CD4-positive, alpha-beta T cell treated with Interleukin-17A for 1 hour (primary cell): ENCODE measurements around the gene GALNT16.
A peak's percentile ranks its signal among the peaks of the same experiment; 100 is the strongest.
"Not testable (repeated sequence)": the region's sequence is repeated elsewhere in the genome, so short reads cannot be mapped to it uniquely, and the experiment has no call there.

Experiments used
- DNase-seq: peaks from one replicate; pipeline ENCODE4 v3.0.0-alpha.2; 2020

Gene GALNT16

DNA sequence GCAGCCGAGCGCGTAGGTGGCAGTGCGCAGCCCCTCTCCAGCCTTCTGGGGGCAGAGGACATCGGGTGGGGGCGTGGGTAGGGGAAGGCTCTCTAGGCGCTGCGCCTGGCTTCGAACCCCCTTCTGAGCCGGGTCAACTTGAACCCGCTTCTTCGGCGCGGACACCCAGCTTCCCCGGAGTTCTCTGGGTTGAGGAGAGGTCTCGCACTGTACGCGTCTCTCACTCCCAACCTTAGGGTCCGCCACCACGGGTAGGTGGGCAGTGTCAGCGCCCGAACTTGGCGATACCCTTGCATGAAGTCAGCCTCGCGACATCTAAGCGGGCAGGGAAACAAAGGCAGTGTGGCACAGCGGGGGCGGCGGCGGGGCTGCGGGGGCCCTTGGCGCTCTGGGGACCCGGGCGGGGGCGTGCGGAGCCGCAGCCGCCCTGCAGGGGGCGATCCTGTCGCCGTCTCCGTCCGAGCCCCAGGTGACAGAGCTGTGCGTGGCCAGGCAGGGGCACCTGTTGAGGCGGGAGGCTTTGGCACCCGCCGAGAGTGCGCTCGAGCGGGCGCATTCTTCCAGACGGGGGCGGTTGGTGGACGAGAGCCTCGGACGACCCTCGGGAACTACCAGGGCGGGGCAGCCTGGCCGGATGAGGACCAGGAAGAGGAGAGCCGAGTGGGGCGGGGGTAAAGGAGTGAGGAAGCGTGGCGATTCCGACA is 1.1 kb downstream of the GALNT16 start:
- DNase-seq, result peak; percentile 10

DNA sequence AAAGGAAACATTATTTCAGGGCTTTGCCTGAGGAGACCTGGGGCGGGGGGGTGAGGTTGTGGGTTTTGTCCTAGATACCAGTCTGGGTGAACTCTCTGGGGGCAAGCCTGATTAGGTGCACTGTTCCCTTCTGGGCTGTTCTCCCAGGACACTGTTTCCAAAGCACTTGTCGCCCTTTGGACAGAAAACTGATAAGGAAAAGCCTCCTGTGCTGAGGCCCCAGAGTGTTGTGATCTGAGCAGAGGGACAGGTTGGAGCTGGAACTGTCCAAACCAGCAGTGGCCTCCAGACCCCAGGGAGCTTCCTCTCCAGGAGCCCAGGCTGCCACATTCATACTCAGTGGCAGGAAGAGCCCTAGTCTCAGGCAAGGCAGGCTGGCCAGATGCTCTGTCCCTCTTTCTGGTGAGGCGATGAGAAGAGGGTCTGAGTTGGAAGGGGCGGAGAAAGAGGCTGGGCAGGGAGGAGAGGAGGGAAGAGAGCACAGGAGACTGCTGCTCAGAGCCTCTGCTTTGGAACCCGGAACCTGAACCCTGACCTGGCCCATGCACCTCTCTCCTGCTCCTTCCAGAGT is 1.9 kb downstream of the GALNT16 start:
- no peak for DNase-seq

GRCh38 chr14:69262516-69262915 is 2.6 kb downstream of the GALNT16 start:
- DNase-seq, result no peak

DNA sequence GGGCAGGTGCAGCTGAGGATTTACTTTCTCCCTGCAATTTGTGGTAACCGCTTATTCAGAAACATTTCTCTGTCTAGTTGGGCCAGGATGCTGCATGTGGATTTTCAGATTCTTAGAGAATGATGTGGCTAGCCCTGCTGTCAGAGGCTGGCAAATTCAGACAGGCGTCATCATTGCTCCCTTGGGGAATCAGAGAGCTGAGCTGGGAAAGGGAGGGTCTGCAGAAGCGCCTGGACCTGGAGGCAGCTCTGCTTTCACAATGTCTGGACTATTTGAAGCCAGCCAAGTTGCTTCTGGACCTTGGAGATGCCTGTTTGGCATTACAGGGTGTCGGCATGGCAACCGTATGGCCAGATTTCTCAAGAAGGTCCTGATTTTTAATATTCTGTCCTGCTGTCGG is 3.4 kb downstream of the GALNT16 start:
- DNase-seq, result no peak

- no peak for DNase-seq
Observed at GRCh38 chr14:69263771-69264170, 3.8 kb downstream of the GALNT16 start.

DNA sequence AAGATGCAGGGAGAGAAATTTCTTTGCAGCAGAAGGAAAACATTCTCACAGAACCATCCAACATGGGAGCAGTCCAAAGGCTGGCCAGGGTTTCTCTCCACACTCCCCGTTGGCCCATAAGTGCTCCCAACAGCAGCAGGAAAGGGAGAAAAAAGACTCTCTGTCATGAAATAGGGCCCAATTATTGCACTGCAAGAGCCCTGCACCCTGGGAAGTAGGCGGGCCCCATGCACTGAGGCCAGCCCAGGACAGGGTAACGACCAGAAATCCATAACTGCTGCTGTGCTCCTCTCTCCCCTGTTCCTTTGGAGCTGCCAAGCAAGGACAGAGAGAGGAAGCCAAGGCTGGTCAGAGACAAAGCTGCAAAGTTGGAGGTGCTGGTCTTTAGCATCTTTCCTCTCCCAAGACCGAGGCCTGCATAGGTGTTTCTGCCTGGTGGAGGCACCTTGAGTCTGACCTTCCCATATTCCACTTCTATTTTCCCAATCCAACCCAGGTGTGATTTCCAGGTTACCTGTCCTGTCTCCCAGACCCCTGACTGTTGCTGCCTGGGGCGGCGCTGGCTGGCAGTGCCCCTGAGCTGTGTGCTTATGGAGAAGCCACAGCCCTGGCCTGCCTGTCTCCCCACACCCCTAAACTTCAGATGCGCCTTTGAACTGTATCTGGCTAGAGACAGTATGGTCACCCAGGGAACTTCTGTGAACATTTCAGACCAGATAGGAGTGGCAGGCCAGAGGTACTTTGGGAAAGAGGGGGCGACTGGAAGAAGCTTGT is 6.8 kb downstream of the GALNT16 start:
- no peak for DNase-seq

GRCh38 chr14:69267492-69267891 is 7.5 kb downstream of the GALNT16 start:
- DNase-seq, result no peak

- DNase-seq, result no peak
Observed at GRCh38 chr14:69268223-69268622, 8.3 kb downstream of the GALNT16 start.

GRCh38 chr14:69268763-69269162 is 8.8 kb downstream of the GALNT16 start:
- DNase-seq, result no peak

DNA sequence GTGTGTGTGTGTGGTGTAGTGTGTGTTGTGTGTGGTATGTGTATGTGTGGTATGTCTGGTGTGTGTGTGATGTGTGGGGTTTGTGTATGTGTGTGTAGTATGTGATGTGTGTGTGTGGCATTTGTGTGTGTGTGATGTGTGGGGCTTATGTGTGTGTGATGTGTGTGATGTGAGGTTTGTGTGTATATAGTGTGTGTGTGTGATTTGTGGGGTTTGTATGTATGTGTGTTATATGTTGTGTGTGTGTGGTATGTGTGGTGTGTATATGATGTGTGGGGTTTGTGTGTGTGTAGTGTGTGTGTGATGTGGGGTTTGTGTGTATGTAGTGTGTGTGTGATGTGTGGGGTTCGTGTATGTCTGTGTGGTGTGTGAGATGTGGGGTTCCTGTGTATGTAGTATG is 9.4 kb downstream of the GALNT16 start:
- no peak for DNase-seq

DNA sequence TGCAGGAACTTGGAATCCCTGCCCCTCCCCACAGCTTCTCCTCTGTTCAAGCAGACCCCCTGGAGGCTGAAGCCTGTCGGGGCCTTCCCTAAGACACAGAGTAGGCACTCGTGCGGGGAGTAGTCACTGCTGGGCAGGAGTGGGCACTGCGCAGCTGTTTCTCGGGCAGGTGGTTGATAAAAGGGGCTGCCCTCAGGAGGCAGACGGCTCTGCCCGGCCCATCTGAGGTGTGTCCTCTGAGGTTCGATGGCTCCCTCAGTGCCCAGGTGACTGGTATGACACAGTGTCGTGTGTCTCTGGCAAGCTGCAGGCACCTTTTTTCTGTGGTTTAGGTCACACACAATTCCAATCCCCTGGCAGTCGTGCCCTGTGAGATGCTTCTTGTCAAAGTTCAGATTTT is 10.1 kb downstream of the GALNT16 start:
- DNase-seq, result no peak

DNA sequence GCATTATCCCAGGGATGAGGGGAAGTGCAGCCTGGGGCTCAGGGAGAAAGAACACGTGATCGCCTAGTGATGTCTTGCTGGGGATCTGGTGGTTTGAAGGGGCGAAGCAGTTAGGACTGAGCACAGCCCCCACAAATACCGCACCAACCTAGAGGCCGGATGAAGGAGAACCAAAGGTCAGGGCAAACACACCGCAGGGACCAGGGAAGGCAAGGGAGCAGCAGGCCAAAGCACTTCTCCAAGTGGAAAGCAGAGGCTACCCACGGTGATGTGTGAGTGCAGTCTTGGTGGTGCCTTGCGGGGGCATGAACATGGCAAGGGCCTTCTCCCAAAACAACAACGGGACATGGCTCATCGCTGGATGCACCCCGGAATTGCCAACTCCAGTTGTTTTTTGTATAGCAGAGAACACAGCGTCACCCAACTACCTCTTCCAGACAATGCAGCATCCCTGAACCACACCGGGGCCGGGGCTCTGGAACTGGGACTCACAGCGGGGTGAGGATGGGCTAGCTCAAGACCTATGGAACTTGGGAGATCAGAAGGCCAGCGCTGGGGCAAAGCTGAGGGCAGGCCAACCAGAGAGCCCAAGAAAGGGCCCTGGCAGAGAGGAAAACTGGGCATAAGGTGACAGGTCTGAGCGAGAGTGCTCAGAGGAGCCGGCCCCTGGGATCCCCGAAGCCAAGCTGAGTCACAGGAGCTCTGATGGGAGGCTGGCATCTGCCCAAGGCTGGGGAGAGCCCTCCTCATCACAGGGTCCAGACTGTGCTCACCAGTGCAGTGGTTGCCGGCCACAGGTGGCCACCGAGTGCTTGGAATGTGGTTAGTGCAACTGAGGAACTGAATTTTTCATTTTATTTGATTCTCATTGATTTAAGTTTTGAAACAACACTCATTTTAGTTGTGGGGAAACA is 11.1 kb downstream of the GALNT16 start:
- DNase-seq, result no peak

- no peak for DNase-seq
Observed at GRCh38 chr14:69274321-69274720, 14.4 kb downstream of the GALNT16 start.

DNA sequence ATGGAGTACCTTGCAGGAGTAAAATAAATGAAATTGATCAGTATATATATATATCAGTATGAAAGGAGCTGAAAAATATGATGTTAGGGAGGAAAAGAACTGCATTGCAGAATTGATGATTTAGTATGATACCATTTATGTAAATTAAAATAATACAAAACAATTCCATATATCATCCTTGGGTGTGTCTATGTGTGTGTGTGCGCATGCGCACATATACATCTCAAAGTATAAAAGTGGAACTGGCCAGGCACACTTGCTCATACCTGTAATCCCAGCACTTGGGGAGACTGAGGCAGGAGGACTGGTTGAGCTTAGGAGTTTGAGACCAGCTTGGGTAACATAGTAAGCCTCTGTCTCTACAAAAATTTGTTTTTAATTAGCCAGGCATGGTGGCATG is 15.4 kb downstream of the GALNT16 start:
- DNase-seq, result no peak

GRCh38 chr14:69277356-69277755 is 17.4 kb downstream of the GALNT16 start:
- DNase-seq, result not testable (repeated sequence)

DNA sequence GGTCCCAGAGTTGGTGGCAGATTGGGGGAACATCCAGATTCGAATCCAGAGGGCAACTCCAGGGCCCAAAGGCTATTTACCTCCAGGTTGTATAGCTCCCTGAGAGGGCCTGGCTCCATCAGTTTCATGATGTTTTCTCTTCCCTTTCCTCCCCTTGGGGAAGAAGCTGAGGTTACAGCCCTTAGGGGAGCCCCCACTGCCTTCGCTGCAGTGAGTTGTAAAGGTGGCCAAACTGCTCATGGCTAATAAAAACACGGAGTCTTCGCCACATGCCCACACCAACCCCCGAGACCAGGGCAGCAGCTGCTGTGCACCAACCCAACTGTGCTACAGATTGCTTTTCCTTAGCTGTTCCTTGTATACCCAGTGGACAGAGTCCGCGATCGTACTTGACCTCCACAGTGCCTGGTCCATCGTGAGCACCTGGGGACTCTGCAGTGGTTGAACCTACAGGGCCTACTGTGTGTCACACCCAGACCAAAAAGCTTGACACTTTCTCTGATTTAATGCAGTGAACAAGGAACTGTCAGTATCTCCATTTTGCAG is 20.9 kb downstream of the GALNT16 start:
- no peak for DNase-seq

DNA sequence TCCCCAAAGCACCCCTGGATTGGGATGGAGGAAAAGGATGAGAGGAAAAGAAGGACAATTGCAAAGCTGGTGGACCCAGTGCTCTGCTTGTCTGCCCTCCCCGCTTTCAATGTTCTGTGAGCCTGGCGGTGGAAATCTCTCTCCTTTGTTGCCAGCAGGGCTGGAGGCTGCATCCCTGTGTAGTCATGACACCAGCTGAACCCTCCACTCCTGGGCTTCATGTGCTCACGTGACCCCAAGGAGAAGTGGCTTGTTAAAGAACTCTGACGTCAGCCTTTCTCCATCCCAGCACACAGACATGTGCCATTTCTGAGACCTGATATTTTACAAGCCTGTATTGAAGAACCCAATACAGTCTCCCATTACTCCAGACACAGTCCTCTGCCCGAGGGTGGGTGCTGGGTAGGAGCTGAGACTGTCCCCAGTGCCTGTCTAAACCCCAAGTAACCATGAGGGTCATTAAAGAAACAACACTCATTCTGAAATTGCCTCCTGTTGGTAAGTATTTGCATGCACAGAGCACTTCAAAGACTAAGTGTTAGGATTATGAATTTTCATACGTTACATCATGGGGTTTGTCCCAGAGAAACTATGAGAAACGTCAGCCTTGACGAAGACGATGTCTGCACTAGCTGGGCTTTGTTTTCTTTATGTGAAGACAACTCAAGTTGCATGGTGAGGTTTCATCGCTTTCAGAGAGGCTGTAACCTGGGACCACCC is 21.7 kb downstream of the GALNT16 start:
- DNase-seq, result no peak

DNA sequence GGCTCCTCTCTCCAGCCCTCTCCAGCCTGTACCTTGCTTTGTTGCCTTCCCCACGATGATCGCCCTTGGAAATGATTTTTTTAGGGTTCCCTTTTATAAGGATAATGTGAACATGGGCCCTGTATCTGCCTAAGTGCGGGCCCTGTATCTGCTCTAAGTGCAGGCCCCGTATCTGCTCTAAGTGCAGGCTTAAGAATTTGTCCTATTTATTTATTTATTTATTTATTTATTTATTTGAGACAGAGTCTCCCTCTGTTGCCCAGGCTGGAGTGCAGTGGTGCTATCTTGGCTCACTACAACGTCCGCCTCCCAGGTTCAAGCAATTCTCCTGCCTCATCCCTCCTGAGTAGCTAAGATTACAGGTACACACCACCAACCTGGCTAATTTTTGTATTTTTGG is 22.5 kb downstream of the GALNT16 start:
- no peak for DNase-seq

DNA sequence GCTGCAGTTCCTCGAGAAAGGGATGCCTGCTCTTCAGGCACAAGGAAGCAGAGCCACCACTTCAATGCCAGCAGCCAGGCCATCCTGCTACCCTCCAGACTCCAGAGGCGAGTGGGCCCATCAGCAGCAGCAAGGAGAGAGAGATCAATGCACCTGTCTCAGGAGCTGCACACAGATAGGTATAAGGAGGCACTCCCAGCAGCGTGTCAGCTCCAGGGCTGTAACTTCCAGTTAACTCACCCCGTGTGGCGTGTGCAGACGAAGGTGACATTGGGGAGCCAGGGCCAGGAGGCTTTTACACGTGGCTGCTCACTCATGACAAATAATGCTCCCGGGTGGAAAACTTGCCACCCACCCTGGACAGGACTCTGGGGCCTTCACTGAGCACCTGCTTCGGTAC is 24.2 kb downstream of the GALNT16 start:
- no peak for DNase-seq

DNA sequence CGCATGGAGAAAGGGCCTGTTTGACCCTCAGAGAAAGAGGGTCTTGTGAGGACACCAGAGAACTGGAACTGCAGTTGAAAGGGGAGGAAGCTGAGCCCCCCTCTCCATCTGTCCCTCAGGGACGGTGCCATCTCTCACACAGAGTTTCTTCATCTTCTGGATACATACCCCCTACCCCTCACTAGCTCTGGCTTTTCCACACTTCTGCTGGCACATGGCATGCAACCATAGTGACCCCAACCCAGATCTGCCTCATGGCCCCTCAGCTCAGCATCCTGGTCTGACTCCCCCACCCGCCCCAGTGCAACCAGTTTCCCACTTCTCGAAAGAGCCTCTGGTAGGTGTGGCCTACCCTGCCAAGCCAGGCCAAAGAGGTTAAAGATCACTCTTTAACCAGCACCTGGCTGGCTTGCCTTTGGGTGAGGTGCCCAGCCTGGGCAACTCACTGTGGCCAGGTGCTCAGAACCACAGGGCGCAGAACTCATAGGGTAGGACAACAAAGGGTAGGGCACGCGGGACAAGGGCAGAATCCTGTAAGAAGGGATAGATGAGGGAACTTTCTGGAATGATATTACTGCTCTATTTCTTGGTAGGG is 25.8 kb downstream of the GALNT16 start:
- no peak for DNase-seq

DNA sequence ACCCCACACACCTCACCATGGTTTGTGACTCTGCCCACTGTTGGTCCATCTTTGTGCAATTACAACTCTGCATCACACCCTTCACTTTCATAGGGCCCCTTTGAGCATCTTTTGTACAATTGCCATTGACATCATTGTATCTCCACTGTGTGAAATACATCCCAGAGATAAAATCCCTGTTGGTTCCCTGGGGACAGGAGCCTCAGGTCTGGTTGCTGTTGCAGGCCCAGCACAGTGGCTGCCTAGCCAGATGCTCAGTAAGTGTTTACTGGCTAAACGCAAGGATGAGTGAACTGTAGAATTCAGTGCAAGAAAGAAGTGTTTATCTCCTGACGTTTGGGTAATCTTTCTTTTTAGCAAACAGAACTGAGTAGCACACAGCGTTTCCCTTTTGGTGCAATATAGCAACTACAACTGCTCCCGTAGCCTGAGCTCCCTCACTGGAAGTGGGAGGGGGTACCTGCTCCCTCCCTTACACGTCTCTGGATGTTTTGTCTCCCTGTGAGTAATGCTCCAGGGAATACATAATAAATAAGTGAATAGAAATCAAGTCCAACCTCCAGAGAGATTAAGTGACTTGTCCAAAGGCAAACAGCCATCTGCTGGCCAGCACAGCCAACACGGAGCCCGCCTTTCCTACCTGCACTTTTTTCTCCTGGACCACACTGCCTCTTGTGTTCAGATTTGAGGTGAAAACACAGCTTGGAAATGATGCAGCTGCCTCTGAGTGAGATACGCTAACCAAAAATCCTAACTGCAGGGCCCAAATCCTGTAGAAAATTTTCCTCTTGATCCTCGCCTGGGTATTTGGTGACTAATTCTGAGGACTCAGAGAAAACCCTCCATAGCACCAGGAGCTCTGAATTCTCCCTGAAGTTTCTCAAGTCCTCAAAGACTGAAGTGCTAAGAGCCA is 27.4 kb downstream of the GALNT16 start:
- no peak for DNase-seq
